ENCODE measurements around the gene GALE.

DNA sequence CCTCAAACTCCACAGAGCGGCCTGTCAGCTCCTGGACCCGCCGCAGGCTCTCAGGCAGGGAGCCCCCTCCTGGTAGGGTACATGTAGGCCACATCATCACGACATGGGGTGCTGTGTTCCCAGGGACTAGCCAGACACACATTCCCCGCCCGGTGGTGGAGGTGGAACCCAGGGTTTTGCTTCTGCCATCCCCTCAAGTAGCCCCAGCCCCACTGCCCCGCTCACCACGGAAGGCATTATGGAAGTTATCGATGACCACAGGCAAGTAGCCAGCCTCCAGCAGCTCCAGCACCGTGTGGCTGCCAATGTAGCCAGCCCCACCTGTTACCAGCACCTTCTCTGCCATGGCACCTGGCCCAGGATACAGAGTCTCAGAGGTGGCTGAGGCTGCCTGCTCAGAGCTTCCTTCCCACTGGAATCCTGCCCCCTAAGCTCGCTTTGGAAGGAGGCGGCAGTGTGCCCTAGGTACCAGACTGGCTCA is 1.9 kb downstream of the GALE start:
- TF ChIP-seq, protein P1, sequence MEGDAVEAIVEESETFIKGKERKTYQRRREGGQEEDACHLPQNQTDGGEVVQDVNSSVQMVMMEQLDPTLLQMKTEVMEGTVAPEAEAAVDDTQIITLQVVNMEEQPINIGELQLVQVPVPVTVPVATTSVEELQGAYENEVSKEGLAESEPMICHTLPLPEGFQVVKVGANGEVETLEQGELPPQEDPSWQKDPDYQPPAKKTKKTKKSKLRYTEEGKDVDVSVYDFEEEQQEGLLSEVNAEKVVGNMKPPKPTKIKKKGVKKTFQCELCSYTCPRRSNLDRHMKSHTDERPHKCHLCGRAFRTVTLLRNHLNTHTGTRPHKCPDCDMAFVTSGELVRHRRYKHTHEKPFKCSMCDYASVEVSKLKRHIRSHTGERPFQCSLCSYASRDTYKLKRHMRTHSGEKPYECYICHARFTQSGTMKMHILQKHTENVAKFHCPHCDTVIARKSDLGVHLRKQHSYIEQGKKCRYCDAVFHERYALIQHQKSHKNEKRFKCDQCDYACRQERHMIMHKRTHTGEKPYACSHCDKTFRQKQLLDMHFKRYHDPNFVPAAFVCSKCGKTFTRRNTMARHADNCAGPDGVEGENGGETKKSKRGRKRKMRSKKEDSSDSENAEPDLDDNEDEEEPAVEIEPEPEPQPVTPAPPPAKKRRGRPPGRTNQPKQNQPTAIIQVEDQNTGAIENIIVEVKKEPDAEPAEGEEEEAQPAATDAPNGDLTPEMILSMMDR (IDR thresholded peaks at IDR 0.05), result no peak
- TF ChIP-seq POLR2A (IDR thresholded peaks at IDR 0.05), result no peak
- TF ChIP-seq POLR2AphosphoS5 (IDR thresholded peaks at IDR 0.05), result no peak

Data from prostate gland (tissue), 2 donors.